Keratinocyte (primary cell): ENCODE results near the gene RABL2B. TPM values are rescaled to one million over a fixed set of nuclear protein-coding genes. Genes with fewer than 3 reads are reported as not detected.
"Not testable (repeated sequence)": the region's sequence is repeated elsewhere in the genome, so short reads cannot be mapped to it uniquely, and the experiment has no call there.

Source experiments
- DNase-seq: peaks from one replicate; pipeline ENCODE4 v3.0.0-alpha.2; 2011; ENCODE audit warnings: low read depth, missing footprints, low spot score
- FAIRE-seq: peaks from 2 replicates; lab custom pipeline; 2011; peaks lifted over from hg19 to GRCh38; lab: Jason Lieb, UNC
- H2AFZ ChIP-seq: 2 replicates; pipeline ENCODE4 v1.6.0; 2012; ENCODE audit warnings: low read length, control low read depth, inconsistent platforms; ENCODE audit not compliant: control insufficient read depth
- H3K27ac ChIP-seq: 2 replicates; pipeline ENCODE4 v1.5.1; 2011; ENCODE audit warnings: low read length; ENCODE audit not compliant: control insufficient read depth, insufficient read depth
- H3K27me3 ChIP-seq: 3 replicates; pipeline ENCODE4 v1.6.0; 2011; ENCODE audit warnings: low read length; ENCODE audit not compliant: control insufficient read depth, insufficient read depth; ENCODE audit errors: extremely low read depth
- H3K36me3 ChIP-seq, 2 experiments: 2 replicates in 1 of 2; 3 replicates in 1 of 2; pipeline ENCODE4 v1.5.1; 2011; ENCODE audit warnings: low read length in 2 of 2, mild to moderate bottlenecking in 1 of 2; ENCODE audit not compliant: control insufficient read depth in 2 of 2, insufficient read depth in 2 of 2; ENCODE audit errors: extremely low read depth in 1 of 2
- H3K4me1 ChIP-seq: 3 replicates; pipeline ENCODE4 v1.5.1; 2011; ENCODE audit warnings: low read length; ENCODE audit not compliant: control insufficient read depth, insufficient read depth; ENCODE audit errors: extremely low read depth
- H3K4me2 ChIP-seq: 3 replicates; pipeline ENCODE4 v1.6.0; 2011; ENCODE audit warnings: low read depth, low read length; ENCODE audit not compliant: control insufficient read depth, insufficient read depth; ENCODE audit errors: extremely low read depth
- H3K4me3 ChIP-seq, 3 experiments: fragments of 200-600 bp in 1 of 3; sonication (generic) in 1 of 3; 2 replicates in 2 of 3; 3 replicates in 1 of 3; pipeline ENCODE4 v1.5.1; 2011 to 2016; ENCODE audit warnings: low read length in 3 of 3, mild to moderate bottlenecking in 3 of 3, control low read depth in 2 of 3, inconsistent platforms in 1 of 3, low read depth in 1 of 3, mixed read lengths in 1 of 3, mixed run types in 1 of 3, moderate library complexity in 1 of 3; ENCODE audit not compliant: control insufficient read depth in 2 of 3, insufficient read depth in 2 of 3; ENCODE audit errors: extremely low read depth in 1 of 3
- H3K79me2 ChIP-seq: 2 replicates; pipeline ENCODE4 v1.6.0; 2012; ENCODE audit warnings: low read length; ENCODE audit not compliant: control insufficient read depth, insufficient read depth
- H3K9ac ChIP-seq: 3 replicates; pipeline ENCODE4 v1.6.0; 2011; ENCODE audit warnings: low read length; ENCODE audit not compliant: control insufficient read depth, insufficient read depth; ENCODE audit errors: extremely low read depth
- H3K9me1 ChIP-seq: 3 replicates; pipeline ENCODE4 v1.6.0; 2011; ENCODE audit warnings: low read length; ENCODE audit not compliant: control insufficient read depth, insufficient read depth; ENCODE audit errors: extremely low read depth
- H3K9me3 ChIP-seq: 2 replicates; pipeline ENCODE4 v1.5.1; 2012; ENCODE audit warnings: low read depth, low read length; ENCODE audit not compliant: control insufficient read depth
- H4K20me1 ChIP-seq: 3 replicates; pipeline ENCODE4 v1.6.0; 2011; ENCODE audit warnings: low read length; ENCODE audit not compliant: control insufficient read depth, insufficient read depth; ENCODE audit errors: extremely low read depth
- dilution Hi-C: fragments of 300-500 bp; cut with MboI; formaldehyde crosslinking; loops from one replicate; pipeline ENCODE4 v1.7.0; 2020; ENCODE audit warnings: low sequenced_read_pairs; ENCODE audit not compliant: extremely low pct_ligation_motif_present
- polyA plus RNA-seq, 5 experiments: library from polyadenylated mRNA; depleted of rRNA in 3 of 5; stranded (reverse) in 3 of 5; stranded (forward) in 1 of 5; unstranded in 1 of 5; fragments of >200 nt; gene quantifications; 1 replicate in 1 of 5; 2 replicates in 3 of 5; 3 replicates in 1 of 5; pipeline versions ENCODE4 v1.2.1 to v1.2.3, GENCODE V29; 2011 to 2012; ENCODE audit warnings: missing spikeins in 2 of 5, low read depth in 1 of 5, low replicate concordance in 1 of 5
- TF ChIP-seq, protein P1 (sequence below), 3 experiments: IDR thresholded peaks in 1 of 3; conservative IDR thresholded peaks in 1 of 3; optimal IDR thresholded peaks in 1 of 3; 2 replicates in 2 of 3; 3 replicates in 1 of 3; pipeline versions ENCODE3 to v1.5.1; 2011; ENCODE audit warnings: low read length in 3 of 3, mild to moderate bottlenecking in 3 of 3, moderate library complexity in 2 of 3, control low read depth in 1 of 3, inconsistent platforms in 1 of 3; ENCODE audit not compliant: insufficient read depth in 2 of 3; ENCODE audit errors: extremely low read depth in 1 of 3

Gene RABL2B
- polyA plus RNA-seq, 1 donor (not counting 4 experiments of a cell fraction or from before 2014, with no cell fraction given), result 29.8 TPM

DNA sequence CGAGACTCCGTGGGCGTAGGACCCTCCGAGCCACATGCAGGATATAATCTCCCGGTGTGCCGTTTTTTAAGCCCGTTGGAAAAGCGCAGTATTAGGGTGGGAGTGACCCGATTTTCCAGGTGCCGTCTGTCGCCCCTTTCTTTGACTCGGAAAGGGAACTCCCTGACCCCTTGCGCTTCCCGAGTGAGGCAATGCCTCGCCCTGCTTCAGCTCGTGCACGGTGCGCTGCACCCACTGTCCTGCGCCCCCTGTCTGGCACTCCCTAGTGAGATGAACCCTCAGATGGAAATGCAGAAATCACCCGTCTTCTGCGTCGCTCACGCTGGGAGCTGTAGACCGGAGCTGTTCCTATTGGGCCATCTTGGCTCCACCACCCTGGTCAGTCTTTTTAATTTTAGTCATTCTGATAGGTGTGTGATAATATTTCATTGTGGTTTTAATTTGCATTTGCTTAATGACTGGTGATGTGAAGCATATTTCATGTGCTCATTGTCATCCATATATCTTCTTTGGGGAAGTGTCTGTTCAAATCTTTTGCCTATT, 26.4 kb downstream of the RABL2B start:
- H3K27me3 ChIP-seq, H3K9me1 ChIP-seq, H3K79me2 ChIP-seq, H3K4me1 ChIP-seq, H3K27ac ChIP-seq, FAIRE-seq, DNase-seq, H3K9me3 ChIP-seq, H3K36me3 ChIP-seq, H4K20me1 ChIP-seq, dilution Hi-C loops: not testable (repeated sequence)
- Histone ChIP-seq H3K4me3 (peak overlapping the region; percentile 32 to 55 (median 44)), H3K4me2 (peak overlapping the region; percentile 69), H2AFZ (peak overlapping the region; percentile 67), H3K9ac (peak overlapping the region; percentile 54)
- TF ChIP-seq, protein P1, sequence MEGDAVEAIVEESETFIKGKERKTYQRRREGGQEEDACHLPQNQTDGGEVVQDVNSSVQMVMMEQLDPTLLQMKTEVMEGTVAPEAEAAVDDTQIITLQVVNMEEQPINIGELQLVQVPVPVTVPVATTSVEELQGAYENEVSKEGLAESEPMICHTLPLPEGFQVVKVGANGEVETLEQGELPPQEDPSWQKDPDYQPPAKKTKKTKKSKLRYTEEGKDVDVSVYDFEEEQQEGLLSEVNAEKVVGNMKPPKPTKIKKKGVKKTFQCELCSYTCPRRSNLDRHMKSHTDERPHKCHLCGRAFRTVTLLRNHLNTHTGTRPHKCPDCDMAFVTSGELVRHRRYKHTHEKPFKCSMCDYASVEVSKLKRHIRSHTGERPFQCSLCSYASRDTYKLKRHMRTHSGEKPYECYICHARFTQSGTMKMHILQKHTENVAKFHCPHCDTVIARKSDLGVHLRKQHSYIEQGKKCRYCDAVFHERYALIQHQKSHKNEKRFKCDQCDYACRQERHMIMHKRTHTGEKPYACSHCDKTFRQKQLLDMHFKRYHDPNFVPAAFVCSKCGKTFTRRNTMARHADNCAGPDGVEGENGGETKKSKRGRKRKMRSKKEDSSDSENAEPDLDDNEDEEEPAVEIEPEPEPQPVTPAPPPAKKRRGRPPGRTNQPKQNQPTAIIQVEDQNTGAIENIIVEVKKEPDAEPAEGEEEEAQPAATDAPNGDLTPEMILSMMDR (optimal IDR thresholded peaks at IDR 0.05 in 1 of 3, IDR thresholded peaks at IDR 0.05 in 1 of 3, conservative IDR thresholded peaks at IDR 0.05 in 1 of 3; ENCODE audit: extremely low read depth in 1 of 3, insufficient read depth in 2 of 3, low read length in 3 of 3), result peak in 1 of 3 experiments; percentile 22

DNA sequence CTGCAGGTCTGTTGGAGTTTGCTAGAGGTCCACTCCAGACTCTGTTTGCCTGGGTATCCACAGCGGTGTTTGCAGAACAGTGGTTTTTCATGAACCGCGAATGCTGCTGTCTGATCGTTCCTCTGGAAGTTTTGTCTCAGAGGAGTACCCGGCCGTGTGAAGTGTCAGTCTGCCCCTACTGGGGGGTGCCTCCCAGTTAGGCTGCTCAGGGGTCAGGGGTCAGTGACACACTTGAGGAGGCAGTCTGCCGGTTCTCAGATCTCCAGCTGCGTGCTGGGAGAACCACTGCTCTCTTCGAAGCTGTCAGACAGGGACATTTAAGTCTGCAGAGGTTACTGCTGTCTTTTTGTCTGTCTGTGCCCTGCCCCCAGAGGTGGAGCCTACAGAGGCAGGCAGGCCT, 27.0 kb downstream of the RABL2B start:
- H3K9ac ChIP-seq, H3K9me3 ChIP-seq, H3K27me3 ChIP-seq, dilution Hi-C loops, H3K79me2 ChIP-seq, FAIRE-seq, H3K27ac ChIP-seq, H3K4me1 ChIP-seq, H3K9me1 ChIP-seq, H2AFZ ChIP-seq, H3K4me2 ChIP-seq, H4K20me1 ChIP-seq, H3K36me3 ChIP-seq, DNase-seq, H3K4me3 ChIP-seq: not testable (repeated sequence)

DNA sequence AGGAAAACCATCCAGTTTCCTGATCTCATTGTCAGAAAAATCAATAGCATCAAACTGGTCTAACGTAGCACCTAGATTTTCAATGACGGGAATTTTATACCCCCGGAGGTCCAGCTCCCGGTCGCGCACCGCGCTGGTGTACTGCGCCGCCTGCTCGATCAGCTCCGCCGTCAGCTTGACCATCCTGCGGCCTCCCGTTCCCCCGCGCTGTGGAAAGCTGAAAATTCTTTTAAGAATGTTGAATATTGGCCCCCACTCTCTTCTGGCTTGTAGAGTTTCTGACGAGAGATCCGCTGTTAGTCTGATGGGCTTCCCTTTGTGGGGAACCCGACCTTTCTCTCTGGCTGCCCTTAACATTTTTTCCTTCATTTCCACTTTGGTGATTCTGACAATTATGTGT, 28.2 kb downstream of the RABL2B start:
- H3K36me3 ChIP-seq, H3K79me2 ChIP-seq, H3K27me3 ChIP-seq, H3K4me1 ChIP-seq, H4K20me1 ChIP-seq, H3K9ac ChIP-seq, H3K4me3 ChIP-seq, FAIRE-seq, H3K27ac ChIP-seq, H2AFZ ChIP-seq, H3K4me2 ChIP-seq, H3K9me3 ChIP-seq, DNase-seq, H3K9me1 ChIP-seq, dilution Hi-C loops: not testable (repeated sequence)

DNA sequence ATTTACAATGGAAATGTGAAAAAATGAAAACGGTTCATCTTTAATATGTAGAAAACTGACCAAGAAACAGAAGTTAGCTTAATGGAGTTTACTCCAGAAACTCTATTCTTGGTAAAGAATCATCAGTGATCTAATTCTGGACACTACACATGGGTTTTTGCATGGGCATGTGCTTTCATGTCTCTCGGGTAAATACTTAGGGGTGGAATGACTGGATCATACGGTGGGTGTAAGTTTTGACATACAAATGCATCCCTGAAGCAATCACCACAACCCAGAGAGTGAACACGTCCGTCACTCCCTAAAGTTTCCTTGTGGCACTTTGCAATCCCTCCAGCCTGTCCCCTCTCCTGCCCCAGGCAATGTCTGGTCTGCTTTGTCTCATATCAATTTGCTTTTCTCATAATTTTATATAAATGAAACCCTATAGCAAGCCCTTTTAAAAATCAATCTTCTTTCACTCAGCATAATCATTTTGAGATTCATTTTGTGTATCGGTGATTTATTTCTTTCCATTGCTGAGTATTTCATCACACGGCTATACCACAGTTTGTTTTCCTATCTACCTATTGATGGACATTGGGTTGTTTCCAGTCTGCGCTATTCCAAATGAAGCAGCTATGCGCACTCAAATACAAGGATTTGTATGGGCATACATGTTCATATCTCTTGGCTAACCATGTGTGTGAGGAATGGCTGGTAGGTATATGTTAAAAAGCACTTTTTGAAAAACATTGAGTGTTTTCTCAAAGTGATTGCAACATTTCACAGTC, 33.9 kb downstream of the RABL2B start:
- H3K4me1 ChIP-seq, DNase-seq, H4K20me1 ChIP-seq, H3K79me2 ChIP-seq, H3K9me1 ChIP-seq, H3K27ac ChIP-seq, H3K9ac ChIP-seq, H3K4me2 ChIP-seq, dilution Hi-C loops, H3K4me3 ChIP-seq, H3K36me3 ChIP-seq, H2AFZ ChIP-seq, H3K27me3 ChIP-seq, H3K9me3 ChIP-seq: not testable (repeated sequence)
- FAIRE-seq, result peak; percentile 51
